Measurements from ENCODE around the gene RTP5.
A peak's percentile ranks its signal among the peaks of the same experiment; 100 is the strongest.

The RTP5 gene

DNA sequence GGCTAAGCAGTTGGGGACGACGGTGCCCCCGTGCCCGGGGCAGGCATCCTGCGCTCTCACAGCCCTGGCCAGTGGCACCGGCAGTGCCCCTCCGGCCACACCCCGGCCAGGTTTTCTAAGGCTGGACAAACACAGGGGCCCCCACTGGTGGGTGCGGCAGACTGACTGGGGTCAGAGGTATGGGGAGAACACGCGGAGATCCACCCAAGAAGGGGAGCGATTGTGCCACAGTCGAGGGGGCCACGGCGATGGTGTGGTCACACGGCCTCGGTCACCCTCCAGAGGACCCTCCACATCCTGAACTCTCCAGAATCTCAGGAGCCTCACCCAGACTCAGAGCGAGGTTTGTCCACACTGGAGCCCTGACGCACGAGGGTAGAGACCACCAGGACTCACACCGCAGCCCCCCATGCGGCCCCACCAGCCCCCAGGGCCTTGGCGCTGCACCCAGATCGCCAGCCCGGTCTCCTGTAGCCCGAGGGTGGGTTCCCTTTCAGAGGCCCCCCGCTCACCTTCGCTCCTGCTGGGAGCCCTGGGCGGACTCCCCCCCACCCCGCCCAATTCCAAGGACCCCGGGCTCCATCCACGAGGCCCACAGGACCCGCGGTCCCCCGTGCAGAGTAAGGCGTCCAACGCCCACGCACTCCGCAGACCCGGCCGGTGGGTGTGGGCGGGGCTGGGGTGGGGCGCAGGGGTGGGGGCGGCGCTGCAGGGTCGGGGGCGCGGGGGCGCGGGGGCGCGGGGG lies 26.0 kb upstream of the RTP5 start:
- DNase-seq (ENCODE audit: low read depth in 2 of 2): no peak

DNA sequence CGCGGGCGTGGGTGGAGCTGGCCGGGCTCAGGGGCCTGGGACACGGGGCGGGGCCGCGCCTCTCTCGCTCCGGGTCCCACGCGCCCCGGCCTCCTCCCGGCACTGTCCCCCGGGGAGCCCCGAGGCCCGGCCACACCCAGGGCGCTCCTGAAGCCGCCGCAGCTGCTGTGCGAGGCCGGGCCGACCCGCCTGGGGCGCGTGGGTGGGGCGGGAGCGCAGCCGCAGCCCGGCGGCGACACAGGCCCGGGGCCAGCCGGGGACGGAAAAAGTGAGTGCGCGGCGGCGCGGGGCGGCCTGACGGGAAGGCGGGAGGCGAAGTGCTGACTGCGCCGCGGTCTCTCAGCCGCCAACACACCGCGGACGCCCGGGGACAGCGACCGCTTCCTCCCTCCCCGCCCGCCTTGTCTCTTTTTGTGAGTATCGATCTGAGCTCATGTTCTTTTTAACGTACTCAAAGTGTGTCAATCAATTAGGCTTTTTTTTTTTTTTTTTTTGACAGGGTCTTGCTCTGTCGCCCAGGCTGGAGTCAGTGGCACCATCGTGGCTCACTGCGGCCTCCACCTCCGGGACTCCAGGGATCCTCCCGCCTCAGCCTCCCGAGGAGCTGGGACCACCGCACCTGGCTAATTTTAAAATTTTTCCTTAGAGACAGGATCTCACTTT lies 25.3 kb upstream of the RTP5 start:
- peak in 1 of 2 experiments; percentile 9 for DNase-seq (ENCODE audit: low read depth in 2 of 2)

DNA sequence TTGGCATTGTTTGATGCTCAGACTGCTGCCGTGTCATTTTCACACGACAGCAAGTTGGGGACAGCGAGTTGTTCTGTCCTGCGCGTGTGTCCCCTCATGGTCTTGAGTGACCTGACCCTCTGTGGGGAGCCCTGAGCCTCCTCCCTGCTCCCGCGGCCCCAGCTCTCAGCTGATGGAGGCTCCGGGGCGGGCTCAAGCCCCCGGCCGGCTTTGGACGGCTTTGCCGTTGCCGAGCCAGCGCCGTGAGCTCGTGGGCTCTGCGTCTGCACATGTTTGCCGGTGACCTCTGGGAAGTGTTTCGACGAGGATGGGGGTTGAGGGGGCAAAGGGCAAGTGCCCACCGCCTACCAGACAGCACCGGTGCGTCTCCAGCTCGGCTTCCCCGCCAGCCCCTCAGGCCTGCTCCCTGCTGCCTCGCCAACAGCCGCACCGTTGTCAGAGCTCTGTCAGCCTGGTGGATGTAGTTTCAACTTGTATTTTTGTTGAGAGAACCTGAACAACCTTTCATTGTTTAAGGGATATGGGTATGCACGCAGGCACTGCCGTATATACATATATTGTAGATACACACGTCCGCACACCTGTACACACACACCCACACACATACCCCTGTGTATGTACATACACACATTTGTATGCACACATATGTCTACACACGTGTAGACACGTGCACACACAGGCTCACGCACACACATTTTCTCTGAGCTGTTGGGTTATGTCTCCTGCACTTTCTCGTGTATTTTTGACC lies 24.5 kb upstream of the RTP5 start:
- no peak for DNase-seq (ENCODE audit: low read depth in 2 of 2)

DNA sequence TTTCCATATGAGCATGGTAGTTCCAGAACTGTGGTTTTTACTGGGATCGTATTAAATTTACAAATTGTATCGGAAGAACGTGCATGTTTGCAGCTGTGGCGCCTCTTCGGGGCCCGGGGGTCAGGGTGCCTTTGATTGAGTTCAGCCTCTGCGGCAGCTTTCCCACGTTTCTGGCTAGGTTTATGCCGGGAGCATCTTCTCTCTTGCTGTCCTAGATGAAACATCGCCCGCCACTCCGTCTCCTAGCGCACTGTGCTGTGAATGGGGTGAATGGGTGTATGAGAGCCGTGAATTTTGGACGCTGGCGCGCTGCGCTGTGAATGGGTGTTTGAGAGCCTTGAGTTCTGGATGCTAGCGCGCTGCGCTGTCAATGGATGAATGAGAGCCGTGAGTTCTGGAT lies 23.1 kb upstream of the RTP5 start:
- no peak for DNase-seq (ENCODE audit: low read depth in 2 of 2)

DNA sequence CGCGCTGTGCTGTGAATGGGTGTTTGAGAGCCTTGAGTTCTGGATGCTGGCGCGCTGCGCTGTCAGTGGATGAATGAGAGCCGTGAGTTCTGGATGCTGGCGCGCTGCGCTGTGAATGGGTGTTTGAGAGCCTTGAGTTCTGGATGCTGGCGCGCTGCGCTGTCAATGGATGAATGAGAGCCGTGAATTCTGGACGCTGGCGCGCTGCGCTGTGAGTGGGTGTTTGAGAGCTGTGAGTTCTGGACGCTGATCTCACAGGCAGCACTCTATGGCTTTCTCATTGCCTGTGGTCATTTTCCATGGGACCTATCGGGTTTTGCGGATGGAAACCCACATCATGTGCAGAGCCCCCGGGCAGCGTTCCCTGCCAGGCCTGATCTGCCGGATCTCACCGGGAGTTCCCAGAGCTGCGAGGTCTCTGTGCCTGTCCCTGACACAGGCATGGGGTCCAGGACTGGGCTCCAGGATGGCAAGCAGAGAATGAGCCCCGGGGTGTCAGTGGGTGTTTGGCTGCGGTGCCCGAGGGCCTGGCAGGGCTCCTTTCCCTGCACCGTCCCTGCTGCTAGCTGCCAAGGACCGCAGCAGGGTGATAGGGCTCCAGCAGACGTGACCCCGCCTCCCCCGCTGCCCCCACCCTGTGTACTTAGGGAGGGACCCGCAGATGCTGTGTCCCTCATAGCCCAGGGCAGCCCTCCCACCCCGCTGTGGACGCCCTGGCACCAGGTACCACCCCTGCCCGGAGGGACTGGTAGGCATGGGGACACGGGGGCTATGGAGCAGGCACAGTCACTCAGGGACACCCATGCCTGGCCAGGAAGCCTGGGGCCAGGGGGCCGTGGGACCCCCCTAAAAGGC lies 20.5 kb upstream of the RTP5 start:
- DNase-seq (ENCODE audit: low read depth in 2 of 2): no peak

DNA sequence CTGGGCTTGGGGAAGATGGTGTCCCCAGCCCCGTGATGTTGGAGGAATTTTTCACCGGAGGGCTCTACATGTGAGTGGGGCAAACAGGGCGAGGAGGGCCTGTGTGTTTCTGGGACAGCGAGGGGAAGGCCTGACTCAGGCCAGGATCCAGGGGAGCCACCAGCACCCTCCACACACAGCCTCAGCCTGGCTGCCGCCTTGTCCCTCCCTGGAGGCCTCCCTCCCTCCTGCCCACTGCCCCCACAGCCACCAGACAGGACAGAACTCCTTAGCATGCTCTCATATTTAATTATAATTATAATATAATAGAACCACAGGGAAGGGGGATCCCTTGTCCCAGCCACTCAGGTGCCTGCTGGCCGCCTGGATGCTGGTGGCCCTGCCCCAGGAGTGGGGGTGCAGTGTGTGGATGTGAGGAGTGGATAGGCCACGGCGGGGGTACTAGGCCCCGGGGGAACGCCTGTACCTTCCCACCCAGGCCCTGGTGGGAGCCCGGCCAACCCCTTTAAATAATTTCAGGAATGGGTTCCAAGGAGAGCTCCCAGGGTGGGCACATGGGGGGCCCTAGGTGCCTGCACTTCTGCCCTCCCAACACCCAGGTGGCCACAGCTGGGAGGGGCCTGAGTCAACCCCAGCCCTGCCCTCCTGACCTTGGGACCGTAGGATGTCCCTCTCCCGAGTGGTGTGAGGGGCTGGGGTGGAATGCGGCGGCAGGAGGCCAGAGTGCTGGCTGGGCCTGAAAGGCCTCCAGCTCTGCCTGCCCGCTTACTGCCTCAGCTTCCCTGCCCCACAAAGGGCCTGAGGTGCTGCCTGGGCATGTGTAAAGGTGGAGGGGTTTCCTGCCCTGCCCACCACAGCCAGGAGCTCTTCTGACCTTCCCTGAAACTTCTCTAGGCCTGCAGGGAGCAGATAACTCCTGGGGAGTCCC lies 19.6 kb upstream of the RTP5 start:
- DNase-seq (ENCODE audit: low read depth in 2 of 2): no peak

DNA sequence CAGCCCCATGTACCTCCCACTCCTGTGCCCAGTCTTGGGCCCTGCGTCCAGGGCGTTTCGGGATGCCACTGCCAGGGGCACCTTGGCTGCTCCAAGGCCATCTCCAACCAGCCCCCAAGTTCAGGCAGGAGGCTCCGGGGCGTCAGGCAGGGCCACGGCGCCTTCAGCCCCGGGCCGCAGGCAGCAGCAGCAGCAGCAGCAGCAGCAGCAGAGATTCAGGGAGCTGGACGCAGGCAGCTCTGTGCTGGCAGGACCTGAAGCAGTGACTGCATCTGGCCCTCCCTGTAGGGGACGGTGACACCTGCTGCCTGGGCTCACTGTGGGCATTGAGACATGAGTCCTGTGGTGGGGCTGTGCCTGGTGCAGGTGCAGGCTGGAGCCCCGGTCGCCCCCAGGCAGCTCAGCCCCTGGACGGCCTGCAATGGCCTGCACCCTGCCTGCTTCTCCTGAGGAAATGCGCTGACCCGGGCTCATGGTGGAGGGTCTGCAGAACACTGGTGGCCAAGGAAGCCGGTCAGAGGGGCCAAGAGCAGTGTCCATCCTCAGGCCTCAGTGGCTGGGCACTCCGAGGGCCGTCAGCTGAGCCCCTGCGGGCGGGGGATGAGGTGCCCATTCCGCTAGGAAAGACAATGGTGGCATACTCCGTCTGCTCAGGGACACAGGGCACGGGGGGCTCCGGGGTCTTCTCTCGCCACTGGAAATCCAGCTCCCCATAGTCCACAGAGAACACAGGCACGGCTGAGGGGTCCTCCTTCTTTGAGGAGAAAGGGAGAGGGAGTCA lies 18.8 kb upstream of the RTP5 start:
- DNase-seq (ENCODE audit: low read depth in 2 of 2): no peak

DNA sequence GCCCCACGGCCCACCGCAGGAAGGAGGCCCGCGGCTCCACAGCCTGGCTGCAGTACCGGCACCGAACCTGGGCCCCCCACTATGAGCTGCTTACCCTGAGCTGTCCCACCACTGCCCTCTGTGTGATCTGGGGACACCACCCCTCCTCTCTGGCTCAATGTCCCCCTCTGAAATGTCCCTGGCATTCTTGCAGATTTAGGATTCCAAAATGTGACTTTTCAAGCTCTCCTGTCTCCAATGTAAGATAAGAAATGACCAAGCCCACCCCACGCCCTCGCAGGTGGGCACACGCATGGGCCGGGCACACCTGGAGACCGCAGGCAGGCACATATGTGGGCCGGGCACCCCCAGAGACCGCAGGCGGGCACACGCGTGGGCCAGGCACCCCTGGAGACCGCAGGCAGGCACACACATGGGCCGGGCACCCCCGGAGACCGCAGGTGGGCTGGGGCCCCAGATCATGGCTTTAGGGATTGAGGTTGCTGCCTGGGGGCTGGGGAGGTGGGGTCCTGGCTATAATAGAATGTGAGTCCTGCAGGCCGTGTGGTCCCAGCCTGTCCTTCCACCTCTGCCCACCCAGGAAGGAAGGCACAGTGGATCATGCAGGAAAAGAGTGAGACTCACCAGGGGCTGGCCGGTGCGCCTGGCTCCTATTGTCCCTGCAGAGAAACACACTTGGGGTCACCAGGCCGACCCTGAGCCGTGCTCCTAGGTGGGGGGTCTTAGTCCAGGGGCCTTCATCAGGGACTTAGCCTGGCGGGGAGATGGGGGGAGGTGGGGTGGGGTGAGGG lies 18.0 kb upstream of the RTP5 start:
- DNase-seq (ENCODE audit: low read depth in 2 of 2): no peak

DNA sequence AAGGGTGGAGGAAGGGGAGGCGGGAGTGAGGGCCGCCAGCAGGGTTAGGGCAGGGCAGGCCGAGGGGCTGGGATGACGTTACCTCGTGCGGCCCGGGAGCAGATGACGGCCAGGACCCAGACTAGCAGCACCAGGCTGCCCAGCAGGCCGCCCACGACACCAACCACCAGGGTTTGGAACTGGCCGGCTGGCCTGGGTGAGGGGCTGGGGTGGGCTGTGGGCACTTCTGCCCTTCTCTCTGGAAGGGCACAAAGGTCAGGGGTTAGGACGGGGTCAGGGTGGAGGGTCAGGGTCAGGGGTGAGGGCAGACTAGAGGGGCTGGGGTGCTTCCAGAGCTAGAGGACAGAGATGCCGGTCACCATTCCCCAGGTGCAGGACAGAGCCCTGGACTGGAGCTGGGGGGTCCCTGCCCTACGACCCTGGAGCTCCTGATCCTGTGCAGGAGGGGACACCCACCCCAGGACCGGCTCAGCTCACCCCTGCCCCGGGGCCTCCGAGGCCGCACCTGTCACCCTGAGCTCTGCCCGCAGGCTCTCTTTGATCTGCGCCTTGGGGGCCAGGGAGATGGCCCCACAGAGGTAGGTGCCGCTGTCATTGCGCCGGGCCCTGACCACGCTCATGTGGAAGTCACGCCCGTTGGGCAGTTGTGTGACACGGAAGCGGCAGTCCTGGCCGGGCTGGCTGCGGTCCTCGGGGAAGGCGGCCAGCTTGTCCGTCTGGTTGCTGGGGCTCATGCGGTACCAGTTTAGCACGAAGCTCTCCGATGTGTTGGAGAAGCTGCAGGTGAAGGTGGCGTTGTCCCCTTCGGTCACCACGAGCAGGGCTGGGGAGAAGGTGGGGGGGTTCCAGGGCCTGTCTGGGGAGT lies 17.2 kb upstream of the RTP5 start:
- DNase-seq (ENCODE audit: low read depth in 2 of 2): no peak

DNA sequence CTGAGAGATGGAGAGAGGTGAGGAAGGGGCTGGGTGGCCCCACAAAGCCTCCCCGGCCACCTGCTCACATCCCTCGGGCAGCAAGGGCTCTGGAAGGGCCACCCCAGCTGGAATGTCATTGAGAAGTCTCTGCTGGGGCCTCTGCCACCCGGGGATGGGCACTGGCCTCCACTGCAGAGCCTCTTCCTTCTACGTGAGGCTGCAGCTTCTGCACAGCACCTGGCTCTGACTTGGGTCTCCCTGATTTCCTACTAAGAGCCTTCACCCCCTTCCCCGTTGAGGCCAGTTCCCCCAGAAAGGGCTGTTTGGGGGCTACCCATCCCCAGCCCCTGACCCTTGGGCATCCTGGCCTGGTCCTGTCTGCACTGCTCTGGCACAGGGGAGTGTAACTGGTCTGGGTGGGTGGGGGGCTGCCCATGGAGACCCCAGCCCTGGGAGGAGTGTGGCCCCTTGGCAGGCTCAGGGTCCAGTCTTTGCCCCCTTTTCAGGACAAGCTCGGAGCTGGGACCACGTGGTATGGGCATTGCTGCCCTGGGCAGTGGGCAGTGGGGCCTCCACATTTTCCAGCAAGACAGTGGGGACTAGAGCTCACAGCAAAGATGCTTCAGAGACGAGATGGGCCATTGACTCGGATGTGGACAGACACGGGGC lies 16.4 kb upstream of the RTP5 start:
- no peak for DNase-seq (ENCODE audit: low read depth in 2 of 2)

DNA sequence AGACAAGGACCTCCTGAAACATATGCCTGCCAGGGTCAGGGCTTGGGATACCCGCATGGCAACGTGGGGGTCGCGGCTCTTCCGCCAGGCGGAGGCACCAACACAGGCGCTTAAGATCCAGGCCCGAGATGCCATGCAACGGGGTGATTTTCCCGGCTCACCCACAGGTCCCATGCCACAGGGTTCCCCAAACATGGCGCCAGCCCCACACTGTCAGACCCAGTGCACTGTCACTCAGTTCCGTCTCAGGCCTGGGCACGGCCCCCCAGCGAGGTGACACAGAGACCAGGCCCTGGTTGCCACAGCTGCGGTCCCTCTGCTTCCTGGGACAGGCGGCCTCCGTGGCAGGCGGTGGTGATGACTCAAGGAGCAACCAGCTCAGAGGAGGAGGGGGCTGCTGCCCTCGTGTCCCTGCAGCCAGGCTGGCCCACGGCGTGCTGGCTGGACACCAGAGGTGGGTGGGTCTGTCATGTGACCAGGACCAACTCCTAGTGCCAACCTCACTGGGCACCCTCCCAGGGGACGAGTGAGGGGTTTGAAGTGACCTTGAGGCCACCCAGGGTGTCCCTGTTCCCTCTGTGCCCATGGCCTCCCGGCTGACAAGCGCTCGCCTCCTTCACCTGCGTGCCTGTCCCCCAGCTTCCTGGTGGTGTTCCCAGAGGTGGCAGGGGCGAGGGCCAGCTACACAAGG lies 15.7 kb upstream of the RTP5 start:
- no peak for DNase-seq (ENCODE audit: low read depth in 2 of 2)

DNA sequence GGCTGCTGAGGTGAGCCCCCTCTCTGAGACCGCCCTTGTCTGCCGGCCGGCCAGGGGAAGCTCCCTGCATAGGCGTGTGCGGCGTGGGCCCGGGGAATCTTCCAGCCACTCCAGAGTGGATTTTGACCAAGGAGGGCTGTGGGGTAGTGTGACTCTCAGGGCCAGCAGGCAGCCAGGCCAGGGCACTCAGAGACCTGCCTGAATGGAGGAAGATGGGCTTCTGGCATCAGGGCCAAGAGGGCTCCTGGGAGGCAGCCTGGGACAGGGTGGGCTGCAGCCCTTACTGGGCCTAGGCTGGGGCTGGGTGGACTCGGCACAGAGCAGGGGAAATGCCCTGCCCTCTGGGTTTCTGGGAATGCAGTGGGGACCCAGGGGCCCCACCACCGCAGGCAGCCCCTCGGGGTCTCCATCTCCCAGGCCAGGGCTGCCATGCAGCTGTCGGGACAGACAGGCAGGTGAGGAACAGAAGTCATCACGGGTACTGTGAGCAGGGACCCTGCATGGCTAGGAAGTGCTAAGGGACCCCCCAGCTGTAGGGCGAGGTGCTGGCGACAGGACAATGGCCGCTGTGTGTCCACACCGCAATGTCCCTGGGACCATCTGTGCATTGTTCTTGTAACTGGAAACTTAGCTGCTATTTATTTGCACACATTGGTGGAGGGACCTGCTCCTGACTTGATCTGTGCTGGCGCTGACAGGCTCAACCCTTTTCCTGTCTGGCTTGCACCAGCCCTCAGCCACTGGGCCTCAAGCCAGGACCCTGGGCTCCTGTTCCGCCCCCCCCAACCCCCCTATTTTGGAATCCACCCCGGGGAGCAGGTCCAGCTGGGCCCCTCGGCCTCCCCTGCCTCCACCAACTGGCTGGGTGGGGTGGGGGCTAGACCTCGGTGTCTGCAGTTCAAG lies 14.9 kb upstream of the RTP5 start:
- no peak for DNase-seq (ENCODE audit: low read depth in 2 of 2)

DNA sequence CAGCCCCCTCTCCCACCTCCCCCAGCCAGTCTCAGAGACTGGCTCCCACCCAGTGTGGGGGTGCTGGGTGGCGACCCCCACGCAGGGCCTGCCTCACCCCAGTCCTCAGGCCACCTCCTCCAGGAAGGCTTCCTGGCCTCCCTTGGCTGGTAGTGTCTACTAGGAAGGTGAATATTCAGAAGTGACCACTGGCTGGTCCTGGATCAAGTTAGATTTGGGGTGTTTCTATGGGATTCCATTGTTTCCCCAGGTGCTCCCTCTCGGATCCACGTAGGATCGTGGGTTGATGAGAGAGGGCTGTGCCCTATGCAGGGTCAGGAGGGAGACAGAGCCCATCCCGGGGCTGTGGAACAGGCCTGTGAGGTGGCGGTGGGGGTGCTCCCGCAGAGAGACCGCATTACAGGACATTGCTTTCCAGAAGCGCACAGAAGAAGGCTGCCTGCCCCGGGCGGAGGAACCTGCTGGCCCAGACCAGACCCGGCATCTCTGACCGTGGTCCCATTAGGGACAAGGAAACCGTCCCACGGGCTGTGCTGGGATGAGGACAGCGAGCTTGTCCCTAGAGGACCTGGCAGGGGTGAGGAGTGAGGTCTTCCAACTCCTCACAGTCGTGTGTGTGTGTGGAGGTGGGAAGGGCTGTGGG lies 14.2 kb upstream of the RTP5 start:
- no peak for DNase-seq (ENCODE audit: low read depth in 2 of 2)

DNA sequence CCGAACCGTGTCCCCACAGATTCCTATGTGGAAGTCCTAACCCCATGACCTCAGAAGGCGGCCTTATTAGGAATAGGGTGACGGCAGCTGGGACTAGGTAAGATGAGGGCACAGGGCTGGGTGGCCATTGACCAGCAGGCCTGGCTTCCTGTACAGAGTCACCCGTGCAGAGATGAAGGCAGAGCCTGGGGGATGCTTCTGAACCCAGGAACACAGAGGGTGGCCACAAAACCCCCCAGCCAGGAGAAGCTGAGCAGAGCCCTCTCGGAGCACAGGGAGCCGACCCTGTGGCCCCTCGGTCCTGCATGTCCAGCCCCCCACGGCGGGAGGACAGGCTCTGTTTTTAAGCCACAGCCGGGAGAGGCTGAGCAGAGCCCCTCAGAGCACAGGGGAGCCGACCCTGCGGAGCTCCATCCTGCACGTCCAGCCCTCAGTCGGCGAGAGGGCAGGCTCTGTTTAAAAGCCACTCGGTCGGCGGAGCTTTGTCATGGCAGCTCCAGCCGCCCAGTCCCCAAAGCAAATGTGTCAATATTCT lies 13.6 kb upstream of the RTP5 start:
- no peak for DNase-seq (ENCODE audit: low read depth in 2 of 2)

DNA sequence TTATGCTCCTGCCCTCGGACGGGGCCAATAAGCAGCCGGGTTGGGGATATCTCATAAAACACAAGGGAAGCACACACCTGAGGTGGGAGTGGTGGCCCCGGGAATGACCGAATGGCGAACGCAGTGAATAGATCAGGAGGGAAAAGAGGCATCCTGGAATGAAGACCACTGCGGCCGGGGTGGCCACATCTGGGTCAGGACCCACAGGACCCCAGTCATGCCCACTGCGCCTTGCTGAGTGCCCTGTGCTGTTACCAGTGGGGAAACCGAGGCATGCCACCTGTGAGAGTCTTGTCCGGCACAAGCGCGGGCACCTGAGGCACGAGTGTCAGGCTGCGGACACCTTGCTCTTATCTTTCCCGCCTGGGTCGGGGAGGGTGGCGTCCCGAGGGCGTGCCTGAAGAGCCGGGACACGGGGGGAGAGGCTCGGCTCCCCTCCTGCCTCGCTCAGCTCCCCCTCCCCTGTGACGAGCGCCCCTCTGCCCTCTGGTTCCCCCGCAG lies 12.4 kb upstream of the RTP5 start:
- no peak for DNase-seq (ENCODE audit: low read depth in 2 of 2)
